ENCODE results near the gene NEDD4L.

DNA sequence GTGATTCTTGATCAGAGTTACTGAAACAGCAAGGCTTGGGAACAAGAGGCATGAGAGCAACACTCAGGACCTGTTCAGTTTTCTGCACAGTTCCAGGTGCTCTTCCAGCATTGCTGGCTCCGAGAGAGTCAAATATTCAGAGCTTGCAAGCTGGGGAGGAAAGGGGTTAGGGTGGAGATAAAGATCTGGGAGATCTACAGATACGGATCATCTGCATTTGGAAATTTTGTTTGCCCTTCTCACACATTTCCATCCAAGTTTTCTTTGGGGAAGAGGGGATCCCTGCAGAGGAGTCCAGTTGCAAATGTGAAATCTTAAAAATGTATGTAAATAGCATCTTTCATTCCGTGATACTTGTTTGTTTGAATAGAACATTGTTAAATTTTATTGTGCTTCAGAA, 108.2 kb downstream of the NEDD4L start:
- TF ChIP-seq, protein P1, sequence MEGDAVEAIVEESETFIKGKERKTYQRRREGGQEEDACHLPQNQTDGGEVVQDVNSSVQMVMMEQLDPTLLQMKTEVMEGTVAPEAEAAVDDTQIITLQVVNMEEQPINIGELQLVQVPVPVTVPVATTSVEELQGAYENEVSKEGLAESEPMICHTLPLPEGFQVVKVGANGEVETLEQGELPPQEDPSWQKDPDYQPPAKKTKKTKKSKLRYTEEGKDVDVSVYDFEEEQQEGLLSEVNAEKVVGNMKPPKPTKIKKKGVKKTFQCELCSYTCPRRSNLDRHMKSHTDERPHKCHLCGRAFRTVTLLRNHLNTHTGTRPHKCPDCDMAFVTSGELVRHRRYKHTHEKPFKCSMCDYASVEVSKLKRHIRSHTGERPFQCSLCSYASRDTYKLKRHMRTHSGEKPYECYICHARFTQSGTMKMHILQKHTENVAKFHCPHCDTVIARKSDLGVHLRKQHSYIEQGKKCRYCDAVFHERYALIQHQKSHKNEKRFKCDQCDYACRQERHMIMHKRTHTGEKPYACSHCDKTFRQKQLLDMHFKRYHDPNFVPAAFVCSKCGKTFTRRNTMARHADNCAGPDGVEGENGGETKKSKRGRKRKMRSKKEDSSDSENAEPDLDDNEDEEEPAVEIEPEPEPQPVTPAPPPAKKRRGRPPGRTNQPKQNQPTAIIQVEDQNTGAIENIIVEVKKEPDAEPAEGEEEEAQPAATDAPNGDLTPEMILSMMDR (conservative IDR thresholded peaks at IDR 0.05; ENCODE audit: low read depth in 2 of 2): no peak
- TF ChIP-seq ZNF114 (CRISPR knock-in tag; IDR thresholded peaks at IDR 0.05) (no peak), POLR2AphosphoS5 (IDR thresholded peaks at IDR 0.05; ENCODE audit: low read depth) (no peak), EZH2 (IDR thresholded peaks at IDR 0.05; ENCODE audit: low read depth, unreplicated experiment) (no peak), EZH2phosphoT487 (IDR thresholded peaks at IDR 0.05; ENCODE audit: unreplicated experiment) (no peak), ZNF331 (CRISPR knock-in tag; IDR thresholded peaks at IDR 0.05; ENCODE audit: low read depth) (no peak), CREB1 (CRISPR knock-in tag; IDR thresholded peaks at IDR 0.05; ENCODE audit: low read depth) (no peak), STAT1 (IDR thresholded peaks at IDR 0.05; ENCODE audit: unreplicated experiment) (no peak), JUNB (IDR thresholded peaks at IDR 0.05; ENCODE audit: unreplicated experiment) (no peak), NANOG (IDR thresholded peaks at IDR 0.05; ENCODE audit: borderline replicate concordance) (no peak)
- TF ChIP-seq, protein P2, sequence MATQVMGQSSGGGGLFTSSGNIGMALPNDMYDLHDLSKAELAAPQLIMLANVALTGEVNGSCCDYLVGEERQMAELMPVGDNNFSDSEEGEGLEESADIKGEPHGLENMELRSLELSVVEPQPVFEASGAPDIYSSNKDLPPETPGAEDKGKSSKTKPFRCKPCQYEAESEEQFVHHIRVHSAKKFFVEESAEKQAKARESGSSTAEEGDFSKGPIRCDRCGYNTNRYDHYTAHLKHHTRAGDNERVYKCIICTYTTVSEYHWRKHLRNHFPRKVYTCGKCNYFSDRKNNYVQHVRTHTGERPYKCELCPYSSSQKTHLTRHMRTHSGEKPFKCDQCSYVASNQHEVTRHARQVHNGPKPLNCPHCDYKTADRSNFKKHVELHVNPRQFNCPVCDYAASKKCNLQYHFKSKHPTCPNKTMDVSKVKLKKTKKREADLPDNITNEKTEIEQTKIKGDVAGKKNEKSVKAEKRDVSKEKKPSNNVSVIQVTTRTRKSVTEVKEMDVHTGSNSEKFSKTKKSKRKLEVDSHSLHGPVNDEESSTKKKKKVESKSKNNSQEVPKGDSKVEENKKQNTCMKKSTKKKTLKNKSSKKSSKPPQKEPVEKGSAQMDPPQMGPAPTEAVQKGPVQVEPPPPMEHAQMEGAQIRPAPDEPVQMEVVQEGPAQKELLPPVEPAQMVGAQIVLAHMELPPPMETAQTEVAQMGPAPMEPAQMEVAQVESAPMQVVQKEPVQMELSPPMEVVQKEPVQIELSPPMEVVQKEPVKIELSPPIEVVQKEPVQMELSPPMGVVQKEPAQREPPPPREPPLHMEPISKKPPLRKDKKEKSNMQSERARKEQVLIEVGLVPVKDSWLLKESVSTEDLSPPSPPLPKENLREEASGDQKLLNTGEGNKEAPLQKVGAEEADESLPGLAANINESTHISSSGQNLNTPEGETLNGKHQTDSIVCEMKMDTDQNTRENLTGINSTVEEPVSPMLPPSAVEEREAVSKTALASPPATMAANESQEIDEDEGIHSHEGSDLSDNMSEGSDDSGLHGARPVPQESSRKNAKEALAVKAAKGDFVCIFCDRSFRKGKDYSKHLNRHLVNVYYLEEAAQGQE (IDR thresholded peaks at IDR 0.05; ENCODE audit: unreplicated experiment): no peak
- TF ChIP-seq, protein P3, sequence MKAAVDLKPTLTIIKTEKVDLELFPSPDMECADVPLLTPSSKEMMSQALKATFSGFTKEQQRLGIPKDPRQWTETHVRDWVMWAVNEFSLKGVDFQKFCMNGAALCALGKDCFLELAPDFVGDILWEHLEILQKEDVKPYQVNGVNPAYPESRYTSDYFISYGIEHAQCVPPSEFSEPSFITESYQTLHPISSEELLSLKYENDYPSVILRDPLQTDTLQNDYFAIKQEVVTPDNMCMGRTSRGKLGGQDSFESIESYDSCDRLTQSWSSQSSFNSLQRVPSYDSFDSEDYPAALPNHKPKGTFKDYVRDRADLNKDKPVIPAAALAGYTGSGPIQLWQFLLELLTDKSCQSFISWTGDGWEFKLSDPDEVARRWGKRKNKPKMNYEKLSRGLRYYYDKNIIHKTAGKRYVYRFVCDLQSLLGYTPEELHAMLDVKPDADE (IDR thresholded peaks at IDR 0.05): no peak
